H1 (cell line): ENCODE data around the gene DHRS13. TPM values are rescaled to one million over a fixed set of nuclear protein-coding genes. Genes with fewer than 3 reads are reported as not detected.

ENCODE experiments used
- CTCF ChIA-PET: fragments of 300-600 bp; sonication (Branson Sonifier 250); formaldehyde crosslinking; loops from one replicate; lab custom pipeline; 2021; ENCODE audit not compliant: partially characterized antibody; lab: Charles Lee
- POLR2A ChIA-PET: fragments of 300-600 bp; sonication (Branson Sonifier 250); formaldehyde crosslinking; loops from one replicate; lab custom pipeline; 2021; ENCODE audit warnings: inconsistent platforms; ENCODE audit not compliant: partially characterized antibody; lab: Charles Lee
- DNase-seq, 2 experiments: peaks; one replicate each; pipeline versions ENCODE4 v3.0.0 to v3.0.0-alpha.2; 2010 to 2022; ENCODE audit warnings: low spot score in 2 of 2, low read depth in 1 of 2, mixed read lengths in 1 of 2
- FAIRE-seq: peaks from 2 replicates; lab custom pipeline; 2011; peaks lifted over from hg19 to GRCh38; lab: Jason Lieb, UNC
- H2AFZ ChIP-seq: 2 replicates; pipeline ENCODE4 v1.8.1; 2012; ENCODE audit warnings: low read length, inconsistent platforms
- H2AK5ac ChIP-seq: 2 replicates; pipeline ENCODE4 v1.6.1; 2013; ENCODE audit warnings: low read depth, low read length
- H2BK120ac ChIP-seq: replicated peaks from 2 replicates; pipeline ENCODE3; 2013; ENCODE audit warnings: low read depth, low read length, inconsistent platforms
- H2BK12ac ChIP-seq: 2 replicates; pipeline ENCODE4 v1.6.1; 2013; ENCODE audit warnings: low read depth, low read length
- H2BK15ac ChIP-seq: 2 replicates; pipeline ENCODE4 v1.6.1; 2013; ENCODE audit warnings: low read length
- H2BK20ac ChIP-seq: 2 replicates; pipeline ENCODE4 v1.6.1; 2013; ENCODE audit warnings: low read length
- H2BK5ac ChIP-seq: 2 replicates; pipeline ENCODE4 v1.6.1; 2013; ENCODE audit warnings: low read depth, low read length
- H3K14ac ChIP-seq: 2 replicates; pipeline ENCODE4 v1.6.1; 2013; ENCODE audit warnings: inconsistent platforms; ENCODE audit not compliant: insufficient read length
- H3K18ac ChIP-seq: 2 replicates; pipeline ENCODE4 v1.6.1; 2013; ENCODE audit warnings: low read length; ENCODE audit errors: extremely low read depth
- H3K23ac ChIP-seq: 2 replicates; pipeline ENCODE4 v1.6.1; 2013; ENCODE audit warnings: inconsistent platforms; ENCODE audit not compliant: insufficient read length
- H3K23me2 ChIP-seq: 2 replicates; pipeline ENCODE4 v1.6.1; 2013; ENCODE audit warnings: low read depth, low read length
- H3K27ac ChIP-seq: 2 replicates; pipeline ENCODE4 v1.6.1; 2011; ENCODE audit warnings: low read depth, low read length, inconsistent platforms
- H3K27me3 ChIP-seq, 4 experiments: replicated peaks in 1 of 4; 1 replicate in 1 of 4; 2 replicates in 3 of 4; pipeline versions ENCODE4 v1.6.1 to v1.8.1; 2011 to 2013; ENCODE audit warnings: low read length in 3 of 4, mild to moderate bottlenecking in 3 of 4, inconsistent platforms in 2 of 4, mixed read lengths in 2 of 4, moderate library complexity in 1 of 4; ENCODE audit not compliant: control insufficient read depth in 3 of 4, insufficient read depth in 3 of 4; ENCODE audit errors: extremely low read depth in 1 of 4
- H3K36me3 ChIP-seq, 4 experiments: 2 replicates each; pipeline versions ENCODE4 v1.6.1 to v1.8.1; 2011 to 2013; ENCODE audit warnings: mild to moderate bottlenecking in 4 of 4, low read length in 3 of 4, moderate library complexity in 2 of 4, control low read depth in 1 of 4, inconsistent platforms in 1 of 4; ENCODE audit not compliant: insufficient read depth in 4 of 4, control insufficient read depth in 2 of 4
- H3K4ac ChIP-seq: replicated peaks from 2 replicates; pipeline ENCODE3; 2013; ENCODE audit warnings: low read length, low read depth, mixed read lengths, inconsistent platforms; ENCODE audit not compliant: insufficient read length
- H3K4me1 ChIP-seq, 4 experiments: replicated peaks in 1 of 4; 1 replicate in 1 of 4; 2 replicates in 3 of 4; pipeline versions ENCODE4 v1.6.1 to v1.8.1; 2011 to 2013; ENCODE audit warnings: low read length in 3 of 4, inconsistent platforms in 2 of 4, mixed read lengths in 1 of 4; ENCODE audit not compliant: insufficient read depth in 4 of 4, control insufficient read depth in 3 of 4
- H3K4me2 ChIP-seq, 2 experiments: 2 replicates each; pipeline versions ENCODE4 v1.6.1 to v1.8.1; 2011 to 2013; ENCODE audit warnings: low read depth in 2 of 2, low read length in 2 of 2, control low read depth in 1 of 2, inconsistent platforms in 1 of 2, mild to moderate bottlenecking in 1 of 2; ENCODE audit not compliant: insufficient read depth in 1 of 2
- H3K4me3 ChIP-seq, 4 experiments: fragments of 200-600, 300-600 bp in 1 of 4; sonication (generic), shearing (Covaris generic), sonication (Bioruptor Twin) in 1 of 4; 2 replicates each; pipeline versions ENCODE4 v1.5.1 to v1.8.1; 2011 to 2016; ENCODE audit warnings: low read length in 4 of 4, low read depth in 3 of 4, control low read depth in 2 of 4, inconsistent platforms in 2 of 4, mild to moderate bottlenecking in 2 of 4, mixed read lengths in 1 of 4, moderate library complexity in 1 of 4; ENCODE audit not compliant: insufficient read depth in 2 of 4; ENCODE audit errors: extremely low read depth in 1 of 4
- H3K56ac ChIP-seq: replicated peaks from 2 replicates; pipeline ENCODE3; 2013; ENCODE audit warnings: low read depth, mild to moderate bottlenecking, mixed read lengths, low read length, inconsistent platforms; ENCODE audit not compliant: insufficient read length
- H3K79me1 ChIP-seq: 2 replicates; pipeline ENCODE4 v1.6.1; 2013; ENCODE audit warnings: low read depth, low read length, control low read depth
- H3K79me2 ChIP-seq, 2 experiments: 2 replicates each; pipeline versions ENCODE4 v1.6.1 to v1.8.1; 2012 to 2013; ENCODE audit warnings: low read length in 2 of 2, mild to moderate bottlenecking in 2 of 2, inconsistent platforms in 1 of 2; ENCODE audit not compliant: insufficient read depth in 2 of 2, control insufficient read depth in 1 of 2
- H3K9ac ChIP-seq, 4 experiments: replicated peaks in 1 of 4; 1 replicate in 1 of 4; 2 replicates in 3 of 4; pipeline versions ENCODE4 v1.6.1 to v1.8.1; 2011 to 2013; ENCODE audit warnings: low read depth in 3 of 4, low read length in 3 of 4, control low read depth in 2 of 4, mild to moderate bottlenecking in 2 of 4, moderate library complexity in 2 of 4, inconsistent platforms in 1 of 4; ENCODE audit errors: extremely low read depth in 1 of 4
- H3K9me3 ChIP-seq, 2 experiments: 2 replicates each; pipeline versions ENCODE4 v1.6.1 to v1.8.1; 2012 to 2013; ENCODE audit warnings: mild to moderate bottlenecking in 2 of 2, moderate library complexity in 2 of 2, control low read depth in 1 of 2, inconsistent platforms in 1 of 2, low read depth in 1 of 2, low read length in 1 of 2, mixed read lengths in 1 of 2; ENCODE audit not compliant: insufficient read depth in 2 of 2
- H4K20me1 ChIP-seq, 2 experiments: replicated peaks in 1 of 2; 2 replicates each; pipeline versions ENCODE3 to v1.8.1; 2011 to 2013; ENCODE audit warnings: inconsistent platforms in 2 of 2, low read length in 2 of 2, mild to moderate bottlenecking in 1 of 2; ENCODE audit not compliant: insufficient read depth in 2 of 2, control insufficient read depth in 1 of 2
- H4K5ac ChIP-seq: 2 replicates; pipeline ENCODE4 v1.6.1; 2013; ENCODE audit warnings: low read length, low read depth, mixed read lengths, inconsistent platforms; ENCODE audit not compliant: insufficient read length
- H4K8ac ChIP-seq: 2 replicates; pipeline ENCODE4 v1.8.0; 2013; ENCODE audit warnings: mild to moderate bottlenecking, moderate library complexity, low read length, inconsistent platforms; ENCODE audit not compliant: insufficient read depth; ENCODE audit errors: extremely low read depth
- H4K91ac ChIP-seq: replicated peaks from 2 replicates; pipeline ENCODE3; 2013; ENCODE audit warnings: low read length, mixed read lengths, inconsistent platforms; ENCODE audit not compliant: insufficient read length
- ASH2L ChIP-seq: fragments of 200-600, 300-600 bp; sonication (generic); IDR thresholded peaks from one replicate; pipeline ENCODE4 v1.7.1; 2017; ENCODE audit warnings: low read length
- CTBP2 ChIP-seq: IDR thresholded peaks from 2 replicates; pipeline ENCODE4 v1.7.0; 2011; ENCODE audit warnings: borderline replicate concordance, mild to moderate bottlenecking, moderate library complexity, mixed read lengths, low read length; ENCODE audit not compliant: insufficient read depth, insufficient read length
- NANOG ChIP-seq: IDR thresholded peaks from 2 replicates; pipeline ENCODE4 v1.6.1; 2011; ENCODE audit warnings: low read length, low read depth, mild to moderate bottlenecking, inconsistent platforms; ENCODE audit not compliant: insufficient read depth, poor library complexity, severe bottlenecking
- SRF ChIP-seq: IDR thresholded peaks from 2 replicates; pipeline ENCODE4 v1.6.1; 2011; ENCODE audit warnings: mild to moderate bottlenecking, low read depth, low read length, moderate library complexity
- WGBS, 2 experiments: shearing (Covaris generic) in 1 of 2; methylation state at CpG; one replicate each; pipeline versions ENCODE4 v1.1.6 to v1.1.7; 2013 to 2015; ENCODE audit warnings: low lambda C conversion rate in 2 of 2, mixed read lengths in 2 of 2, inconsistent platforms in 1 of 2, low coverage in 1 of 2, missing lambda C conversion rate in 1 of 2; ENCODE audit not compliant: insufficient replicate concordance in 2 of 2, insufficient coverage in 1 of 2, insufficient read length in 1 of 2; ENCODE audit errors: extremely low coverage in 1 of 2, missing lambda C conversion rate in 1 of 2; 5-methylcytosine and 5-hydroxymethylcytosine counted together
- polyA plus RNA-seq, 7 experiments: library from polyadenylated mRNA; depleted of rRNA in 3 of 7; stranded (reverse) in 5 of 7; unstranded in 2 of 7; fragments of >200 nt in 5 of 7; fragments of 200-250 nt in 2 of 7; gene quantifications; 1 replicate in 5 of 7; 2 replicates in 1 of 7; 4 replicates in 1 of 7; pipeline versions ENCODE4 v1.2.1 to v1.2.3, GENCODE V29; 2011 to 2013; ENCODE audit warnings: missing spikeins in 2 of 7, mixed read lengths in 2 of 7
- total RNA-seq: library from RNA; stranded (reverse); fragmentation: NEBNext Ultra II Directional; extraction: Animal tissue kit (Norgen Biotek cat#: 25700); gene quantifications from 2 replicates; pipeline ENCODE4 v1.2.1, GENCODE V29; 2021
- TF ChIP-seq, protein P1 (sequence below): IDR thresholded peaks from 2 replicates; pipeline ENCODE4 v1.6.1; 2012; ENCODE audit warnings: inconsistent platforms

The DHRS13 gene
- total and polyA plus RNA-seq, 2 of the 8 experiments (the other 6 are each of a cell fraction or from before 2014, with no cell fraction given): 23.7 to 30.0 TPM

DNA sequence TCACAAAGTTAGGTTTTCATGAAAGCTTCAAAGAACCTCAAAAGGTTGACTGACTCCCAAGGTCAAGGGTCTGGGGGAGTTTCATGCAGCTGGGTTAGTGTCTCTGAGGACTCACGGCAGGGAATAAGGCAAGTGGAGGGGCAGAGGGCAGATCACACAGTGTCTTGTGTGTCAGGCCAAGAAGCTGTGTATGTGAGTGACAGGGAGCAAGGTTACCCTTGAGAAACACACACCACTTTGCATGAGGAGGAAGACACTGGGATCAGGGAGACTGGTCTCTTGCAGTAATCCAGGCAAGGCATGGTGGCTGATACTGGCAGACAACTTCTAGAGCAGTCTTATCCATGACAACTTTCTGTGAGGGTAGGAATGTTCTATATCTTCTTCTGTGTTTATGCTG lies 11.7 kb downstream of the DHRS13 start:
- H4K8ac ChIP-seq: no peak overlapping the region
- H3K36me3 ChIP-seq: no peaks in the 10 kb centered on the region; a peak in 2 of 8 replicates
- no peak overlapping the region for H2AFZ ChIP-seq
- H3K79me1 ChIP-seq: peaks cover 8% of the 10 kb centered on the region
- CTCF ChIA-PET: interaction anchor here (0.7 to 1.8 kb wide), 6 partner anchors 8 to 128 kb away, joined by 3 to 7 read pairs (median 3); no protein-coding TSS in a partner anchor
- no peak overlapping the region for H3K18ac ChIP-seq
- no peak overlapping the region for H3K14ac ChIP-seq
- no peak overlapping the region for H3K4ac ChIP-seq
- H3K4me1 ChIP-seq: peaks cover 2 to 7% (median 3%) of the 10 kb centered on the region in 4 experiments; a peak in 6 of 7 replicates
- no peaks in the 10 kb centered on the region for H3K27me3 ChIP-seq
- no peak overlapping the region for H3K27ac ChIP-seq
- no peak overlapping the region for H3K23ac ChIP-seq
- no peak overlapping the region for H2AK5ac ChIP-seq
- H2BK15ac ChIP-seq: no peak overlapping the region
- H2BK20ac ChIP-seq: no peak overlapping the region
- 88% methylated on average over 1 of the region's 1 CpG; no CpG with 5 or more reads in 1 of the 2 experiments for WGBS, 2 experiments
- H2BK12ac ChIP-seq: no peak overlapping the region; the same call in 1 of the 2 replicates
- DNase-seq: no peak
- H3K56ac ChIP-seq: no peak overlapping the region
- peaks cover 2 to 10% of the 10 kb centered on the region in 2 experiments for H4K20me1 ChIP-seq
- H4K91ac ChIP-seq: no peak overlapping the region
- H3K4me3 ChIP-seq: no peak overlapping the region
- H3K9ac ChIP-seq: no peak overlapping the region; a peak in 1 of 7 replicates
- FAIRE-seq: no peak
- peaks cover 4 to 20% of the 10 kb centered on the region in 2 experiments for H3K79me2 ChIP-seq
- POLR2A ChIA-PET: interaction anchor here (0.9 to 2.8 kb wide), 8 partner anchors 9 to 187 kb away, joined by 3 to 7 read pairs (median 4); no protein-coding TSS in a partner anchor
- no peak overlapping the region for H2BK5ac ChIP-seq
- H3K4me2 ChIP-seq: no peak overlapping the region
- no peak overlapping the region for H2BK120ac ChIP-seq
- no peaks in the 10 kb centered on the region for H3K9me3 ChIP-seq
- H4K5ac ChIP-seq: no peak overlapping the region
- peaks cover 2% of the 10 kb centered on the region; the same call in 1 of the 2 replicates for H3K23me2 ChIP-seq
- no peak for TF ChIP-seq SRF
- no peak for TF ChIP-seq ASH2L
- TF ChIP-seq, protein P1, sequence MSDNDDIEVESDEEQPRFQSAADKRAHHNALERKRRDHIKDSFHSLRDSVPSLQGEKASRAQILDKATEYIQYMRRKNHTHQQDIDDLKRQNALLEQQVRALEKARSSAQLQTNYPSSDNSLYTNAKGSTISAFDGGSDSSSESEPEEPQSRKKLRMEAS: no peak
- TF ChIP-seq NANOG: no peak
- no peak for TF ChIP-seq CTBP2
